DMS79 treated with DMSO at 0.1 percent for 48 hours (cell line): ENCODE data around the gene PDLIM1.

ENCODE experiments used
- DNase-seq: peaks from one replicate; lab custom pipeline; 2025; lab: John Stamatoyannopoulos, UW

Gene PDLIM1

DNA sequence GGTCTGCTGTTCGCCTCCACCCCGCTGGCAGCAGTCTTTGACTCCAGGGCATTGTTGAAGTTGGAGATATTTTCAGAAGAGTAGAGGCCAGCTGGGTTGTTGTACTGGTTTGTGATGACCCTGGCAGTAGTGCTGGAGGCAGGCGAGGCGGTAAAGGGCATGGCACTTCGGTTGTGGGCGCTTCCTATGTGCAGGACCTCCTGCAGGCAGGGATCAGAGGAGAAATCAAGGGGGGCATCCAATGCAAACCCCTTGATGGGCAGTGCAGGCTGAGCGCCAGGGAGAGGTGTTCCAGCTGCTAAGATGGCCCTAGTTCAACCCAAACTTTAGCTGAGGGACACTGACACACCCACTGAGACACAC is 27.0 kb downstream of the PDLIM1 start:
- DNase-seq: no peak

- no peak for DNase-seq
Observed at GRCh38 chr10:95262763-95263518, 27.9 kb downstream of the PDLIM1 start.

DNA sequence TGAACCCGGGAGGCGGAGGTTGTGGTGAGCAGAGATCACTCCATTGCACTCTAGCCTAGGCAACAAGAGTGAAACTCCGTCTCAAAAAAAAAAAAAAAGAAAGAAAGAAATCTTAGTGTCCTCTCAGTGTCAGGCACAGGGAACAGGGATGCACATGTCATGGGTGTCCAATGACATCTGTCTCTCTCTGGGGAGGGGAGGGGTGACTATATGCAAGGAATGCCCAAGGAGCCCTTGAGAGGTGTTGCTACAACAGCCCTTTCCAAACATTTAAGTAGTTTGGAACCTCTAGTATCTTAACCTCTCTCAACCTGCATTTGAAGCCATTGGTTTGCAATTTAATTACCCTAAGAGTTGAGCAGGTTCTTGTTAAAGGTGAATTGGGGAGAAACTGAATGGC is 28.9 kb downstream of the PDLIM1 start:
- no peak for DNase-seq

DNA sequence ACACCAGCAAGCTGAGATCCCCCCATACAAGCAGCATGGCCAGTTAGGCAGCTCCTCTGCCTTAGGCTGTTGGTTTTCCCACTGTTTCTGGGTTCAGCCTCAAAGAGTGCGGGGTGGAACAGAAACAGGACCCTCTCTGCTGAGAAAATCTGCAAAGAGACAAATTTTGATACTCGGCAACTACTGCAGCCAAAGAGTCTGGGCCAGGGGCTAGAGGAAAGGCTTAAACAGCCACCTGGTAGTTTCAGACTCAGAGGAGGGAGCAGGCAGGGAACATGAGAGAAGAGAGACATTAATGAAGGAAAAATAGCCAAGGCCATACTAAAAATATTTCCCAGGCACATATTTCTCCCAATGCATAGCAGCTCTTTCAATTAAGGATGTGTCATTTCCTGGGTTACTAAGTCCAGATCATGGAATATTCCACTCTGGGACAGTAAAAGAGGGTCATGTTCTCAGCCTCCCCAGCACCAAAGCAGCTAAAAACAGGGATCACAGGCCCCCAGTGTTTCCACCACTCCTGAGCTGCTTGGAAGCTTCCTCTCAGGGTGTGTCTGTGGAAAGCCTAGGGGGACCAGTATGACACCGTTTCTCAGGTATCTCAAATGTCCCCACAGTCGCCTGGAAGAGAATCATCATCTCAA is 29.8 kb downstream of the PDLIM1 start:
- DNase-seq: no peak

DNA sequence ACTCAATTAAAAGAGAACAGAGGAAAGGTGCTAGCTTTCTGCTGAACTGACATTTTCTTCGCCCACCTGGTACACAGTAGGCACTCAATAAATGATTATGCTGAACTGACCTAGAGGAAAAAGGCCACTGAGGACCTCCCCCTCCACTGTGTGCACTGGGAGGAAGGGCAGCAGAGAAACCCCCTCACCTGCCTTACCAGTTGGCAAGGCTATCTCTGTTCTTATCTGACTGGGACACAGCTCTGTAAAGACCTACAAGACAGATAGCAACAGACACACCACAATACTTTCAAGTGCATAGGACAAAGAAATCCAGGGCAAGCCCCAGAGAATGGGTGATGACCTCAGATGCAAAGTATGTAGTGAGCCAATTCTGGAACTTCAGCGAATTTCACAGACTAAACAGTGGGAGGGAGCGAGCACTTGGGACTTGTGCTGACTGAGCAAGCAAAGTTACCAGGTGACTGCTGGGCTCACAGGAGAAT is 30.4 kb downstream of the PDLIM1 start:
- no peak for DNase-seq

DNA sequence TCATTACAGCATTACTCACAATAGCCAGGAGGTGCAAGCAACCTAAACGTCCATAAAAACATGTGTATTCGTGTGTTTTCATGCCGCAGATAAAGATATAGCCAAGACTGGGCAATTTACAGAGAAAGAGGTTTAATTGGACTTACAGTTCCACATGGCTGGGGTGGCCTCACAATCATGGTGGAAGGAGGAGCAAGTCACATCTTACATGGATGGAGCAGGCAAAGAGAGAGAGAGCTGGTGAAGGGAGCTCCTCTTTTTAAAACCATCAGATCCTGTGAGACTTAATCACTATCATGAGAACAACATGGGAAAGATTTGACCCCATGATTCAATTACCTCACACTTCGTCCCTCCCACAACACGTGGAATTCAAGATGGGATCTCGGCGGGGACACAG is 33.0 kb downstream of the PDLIM1 start:
- DNase-seq: no peak

- no peak for DNase-seq
Observed at GRCh38 chr10:95256268-95256667, 34.5 kb downstream of the PDLIM1 start.

- DNase-seq: no peak
Observed at GRCh38 chr10:95254629-95255028, 36.2 kb downstream of the PDLIM1 start.

GRCh38 chr10:95253686-95254085 is 37.1 kb downstream of the PDLIM1 start:
- no peak for DNase-seq

- no peak for DNase-seq
Observed at GRCh38 chr10:95253007-95253406, 37.8 kb downstream of the PDLIM1 start.

DNA sequence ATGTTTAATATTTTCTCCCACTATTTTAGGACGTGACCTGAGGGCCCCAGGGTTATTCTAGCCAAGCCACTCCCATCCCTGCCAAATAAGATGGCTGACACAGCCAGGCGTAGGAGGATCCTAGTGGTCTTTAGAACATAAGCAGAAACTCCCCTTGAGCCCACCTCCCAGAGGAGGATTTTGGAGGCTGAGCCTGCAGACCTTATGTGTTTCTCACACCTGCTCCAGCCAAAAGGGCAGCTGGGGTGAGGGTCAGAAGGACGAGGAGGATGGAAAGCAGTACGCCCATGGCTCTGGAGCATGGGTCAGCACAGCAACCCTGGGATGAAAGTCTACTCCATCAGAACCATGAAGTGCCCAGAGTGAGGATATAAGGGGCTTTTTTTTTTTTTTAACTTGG is 39.9 kb downstream of the PDLIM1 start:
- no peak for DNase-seq

DNA sequence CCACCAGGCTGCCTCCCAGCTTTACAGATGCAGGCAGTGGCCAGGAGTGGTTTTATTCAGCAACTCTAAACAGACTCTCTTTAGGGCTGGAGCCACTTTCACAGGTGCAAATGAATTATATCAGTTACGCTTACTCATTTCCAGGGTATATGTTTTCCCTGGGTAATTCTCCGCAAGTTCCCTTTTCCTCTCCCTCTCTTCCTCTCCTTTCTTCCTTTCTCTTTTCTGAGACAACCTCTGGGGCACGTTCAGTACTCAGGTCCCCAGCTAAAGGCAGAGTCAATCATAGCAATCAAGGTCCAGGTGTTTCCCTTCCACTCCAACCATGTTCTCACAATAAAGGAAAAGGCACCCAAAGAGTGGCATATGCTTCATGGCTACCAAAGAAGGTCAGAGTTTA is 41.3 kb downstream of the PDLIM1 start:
- no peak for DNase-seq

GRCh38 chr10:95248989-95249388 is 41.8 kb downstream of the PDLIM1 start:
- DNase-seq: no peak

DNA sequence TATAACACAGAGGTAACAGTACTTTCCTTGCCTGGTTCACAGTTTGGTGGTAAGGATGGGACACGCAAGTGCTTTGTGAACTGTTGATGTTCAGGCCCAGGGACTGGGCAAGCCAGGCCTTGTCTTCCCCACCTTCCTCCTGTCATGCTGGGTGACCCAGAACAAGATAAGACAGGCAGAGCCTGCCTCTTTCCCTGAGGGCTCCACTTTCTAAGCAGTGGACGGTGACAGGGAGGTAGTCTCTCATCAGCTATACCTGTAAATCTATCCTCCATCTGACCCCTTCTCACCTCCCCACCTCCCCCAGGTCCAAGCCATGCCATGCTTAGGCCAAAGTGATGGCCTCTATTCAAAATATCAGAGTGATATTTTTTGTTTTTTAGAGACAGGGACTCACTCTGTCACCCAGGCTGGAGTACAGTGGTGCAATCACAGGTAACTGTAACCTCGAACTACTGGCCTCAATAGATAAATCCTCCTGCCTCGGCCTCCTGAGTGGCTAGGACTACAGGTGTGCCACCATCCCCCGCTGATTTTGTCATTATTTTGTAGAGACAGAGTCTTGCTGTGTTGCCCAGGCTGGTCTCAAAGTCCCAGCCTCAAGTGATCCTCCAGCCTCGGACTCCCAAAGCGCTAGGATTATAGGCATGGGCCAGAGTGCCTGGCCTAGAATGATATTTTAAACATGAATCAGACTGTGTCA is 42.8 kb downstream of the PDLIM1 start:
- DNase-seq: no peak

- DNase-seq: no peak
Observed at GRCh38 chr10:95247200-95247880, 43.5 kb downstream of the PDLIM1 start.

DNA sequence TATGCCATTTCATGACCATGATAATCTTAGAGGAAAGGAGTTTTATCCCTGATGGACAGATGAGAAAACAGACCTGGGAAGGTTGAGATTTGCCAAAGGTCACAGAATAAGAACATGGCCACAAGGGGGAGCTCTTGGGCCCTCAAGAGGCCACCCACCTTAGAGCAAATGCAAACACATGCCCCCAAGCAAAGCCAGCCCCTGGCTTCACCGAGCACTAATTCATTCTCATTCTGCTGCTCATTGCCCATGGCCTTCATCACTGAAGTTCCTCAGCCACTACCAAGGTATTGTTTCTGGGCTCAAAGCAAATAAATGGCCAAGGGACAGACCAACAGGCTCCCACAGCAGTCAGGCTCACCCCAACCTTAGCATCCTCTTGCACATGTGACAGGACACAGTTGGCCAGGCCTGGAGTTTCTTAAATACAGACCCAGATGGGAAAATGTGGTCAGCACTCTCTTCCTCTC is 44.2 kb downstream of the PDLIM1 start:
- DNase-seq: peak; percentile 7

DNA sequence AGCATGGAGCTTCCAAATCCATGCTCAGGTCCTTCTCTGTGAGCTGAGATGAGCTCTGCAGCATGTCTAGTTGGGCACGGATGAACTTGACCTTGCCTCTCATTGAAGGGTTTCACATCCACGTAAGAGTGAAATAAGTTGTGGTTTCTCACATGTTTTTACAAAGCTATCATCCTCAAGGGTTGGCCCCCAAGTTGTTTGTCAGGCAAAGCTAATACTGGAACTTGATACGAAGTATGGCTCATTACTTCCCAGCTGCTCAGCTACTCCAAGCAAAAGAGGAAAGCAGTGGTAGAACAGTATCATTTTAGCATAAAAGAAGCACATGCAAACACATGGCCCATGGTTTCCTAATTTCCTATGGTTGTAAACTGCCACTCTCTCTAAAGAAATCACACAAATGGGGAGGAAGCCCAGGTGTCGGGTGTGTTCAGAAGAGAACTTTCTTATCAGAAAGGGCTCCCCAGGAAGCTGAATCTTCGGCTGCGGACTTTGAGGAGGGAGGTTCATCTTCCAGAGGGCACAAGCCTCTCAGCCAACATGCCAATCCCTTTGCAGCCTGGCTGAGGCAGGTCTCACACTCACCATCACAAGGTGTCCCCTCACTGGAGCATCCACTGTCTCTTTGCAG is 45.3 kb downstream of the PDLIM1 start:
- DNase-seq: no peak

- DNase-seq: no peak
Observed at GRCh38 chr10:95244152-95244551, 46.7 kb downstream of the PDLIM1 start.

- DNase-seq: no peak
Observed at GRCh38 chr10:95243318-95243617, 47.5 kb downstream of the PDLIM1 start.

GRCh38 chr10:95242581-95243317 is 48.1 kb downstream of the PDLIM1 start:
- peak; percentile 13 for DNase-seq

- peak; percentile 75 for DNase-seq
Observed at GRCh38 chr10:95241533-95241932, 49.3 kb downstream of the PDLIM1 start.
